ENCODE data around the gene MMP25.

GRCh38 chr16:3066440-3066748 is 20.0 kb downstream of the MMP25 start:
- TF ChIP-seq RFX5 (IDR thresholded peaks at IDR 0.05; ENCODE audit: low read length) (no peak), CTCF (IDR thresholded peaks at IDR 0.05) (no peak), EP300 (IDR thresholded peaks at IDR 0.05; ENCODE audit: borderline replicate concordance in 1 of 2, low read depth in 1 of 2, low read length in 1 of 2) (no peak), TAF1 (IDR thresholded peaks at IDR 0.05; ENCODE audit: borderline replicate concordance, low read depth, low read length) (no peak), USF1 (IDR thresholded peaks at IDR 0.05; ENCODE audit: borderline replicate concordance, low read depth) (no peak), USF2 (IDR thresholded peaks at IDR 0.05; ENCODE audit: borderline replicate concordance, low read depth, low read length) (no peak)

Data from SK-N-SH (cell line).